AG04450 (cell line): ENCODE data around the gene RPS16. TPM values are rescaled to one million over a fixed set of nuclear protein-coding genes. Genes with fewer than 3 reads are reported as not detected.

ENCODE experiments used
- CTCF ChIA-PET: fragments of 300-600, 350-600 bp; formaldehyde crosslinking; extraction: SDS; loops from one replicate; lab custom pipeline; 2022; ENCODE audit warnings: antibody characterized with exemption, inconsistent platforms; lab: Charles Lee
- POLR2A ChIA-PET: fragments of 350-600 bp; formaldehyde crosslinking; extraction: SDS; loops from one replicate; lab custom pipeline; 2021; ENCODE audit warnings: antibody characterized with exemption, inconsistent platforms; lab: Yijun Ruan, JAX
- DNase-seq: peaks from one replicate; pipeline ENCODE4 v3.0.0-alpha.2; 2011; ENCODE audit warnings: low read depth, low spot score
- H3K27ac ChIP-seq: one replicate; pipeline ENCODE4 v1.5.1; 2012; ENCODE audit warnings: low read depth, low read length, control low read depth
- H3K27me3 ChIP-seq: one replicate; pipeline ENCODE4 v1.6.0; 2012; ENCODE audit warnings: low read length; ENCODE audit not compliant: control insufficient read depth, insufficient read depth
- H3K4me3 ChIP-seq: 2 replicates; pipeline ENCODE4 v1.5.1; 2011; ENCODE audit warnings: mild to moderate bottlenecking, low read depth, low read length, control low read depth
- H3K9me3 ChIP-seq: 2 replicates; pipeline ENCODE4 v1.5.1; 2012; ENCODE audit warnings: low read length; ENCODE audit not compliant: control insufficient read depth, insufficient read depth
- CTCF ChIP-seq: IDR thresholded peaks from 2 replicates; pipeline ENCODE4 v1.5.1; 2011; ENCODE audit warnings: low read depth, low read length, control low read depth, inconsistent platforms
- polyA plus RNA-seq: library from polyadenylated mRNA; depleted of rRNA; stranded (reverse); fragments of >200 nt; gene quantifications from 2 replicates; pipeline ENCODE4 v1.2.3, GENCODE V29; 2011

The RPS16 gene
- polyA plus RNA-seq, 1 experiment = 1,488 TPM

- TF ChIP-seq CTCF = no peak
- peaks cover 3% of the 10 kb centered on the region; the same call in 1 of the 2 replicates for H3K9me3 ChIP-seq
- DNase-seq = no peak
- H3K27me3 ChIP-seq = no peaks in the 10 kb centered on the region
- no peak overlapping the region for H3K27ac ChIP-seq
- CTCF ChIA-PET = no interaction called here
- POLR2A ChIA-PET = interaction anchor here (1.6 kb wide), 1 partner anchor 31 kb away, joined by 4 read pairs; no protein-coding TSS in a partner anchor
- H3K4me3 ChIP-seq = peak overlapping the region; percentile 99
Observed at GRCh38 chr19:39389631-39390414, 45.9 kb downstream of the RPS16 start.

GRCh38 chr19:39388657-39389056 is 47.1 kb downstream of the RPS16 start:
- H3K27ac ChIP-seq = no peak overlapping the region
- H3K27me3 ChIP-seq = no peaks in the 10 kb centered on the region
- peaks cover 3% of the 10 kb centered on the region; the same call in 1 of the 2 replicates for H3K9me3 ChIP-seq
- no peak for DNase-seq
- POLR2A ChIA-PET = interaction anchor here (1.4 kb wide), 1 partner anchor 17 kb away, joined by 4 read pairs; no protein-coding TSS in a partner anchor
- no peak for TF ChIP-seq CTCF
- CTCF ChIA-PET = interaction anchor here (0.8 kb wide), 1 partner anchor 9 kb away, joined by 4 read pairs; no protein-coding TSS in a partner anchor
- H3K4me3 ChIP-seq = no peak overlapping the region

GRCh38 chr19:39386557-39386956 is 49.2 kb downstream of the RPS16 start:
- Histone ChIP-seq H3K27ac (no peak overlapping the region), H3K9me3 (peaks cover 3% of the 10 kb centered on the region; the same call in 1 of the 2 replicates), H3K4me3 (no peak overlapping the region), H3K27me3 (no peaks in the 10 kb centered on the region)
- ChIA-PET CTCF (interaction anchor here (1.2 kb wide), 1 partner anchor 10 kb away, joined by 3 read pairs; no protein-coding TSS in a partner anchor), POLR2A (no interaction called here)
- no peak for TF ChIP-seq CTCF
- no peak for DNase-seq

GRCh38 chr19:39385629-39386411 is 49.9 kb downstream of the RPS16 start:
- CTCF ChIA-PET = interaction anchor here (1.0 to 1.2 kb wide), 2 partner anchors 10 to 12 kb away, joined by 3 read pairs; no protein-coding TSS in a partner anchor
- no peak for DNase-seq
- POLR2A ChIA-PET = no interaction called here
- no peak overlapping the region for H3K27ac ChIP-seq
- TF ChIP-seq CTCF = no peak
- H3K4me3 ChIP-seq = no peak overlapping the region
- H3K9me3 ChIP-seq = peaks cover 3% of the 10 kb centered on the region; the same call in 1 of the 2 replicates
- H3K27me3 ChIP-seq = no peaks in the 10 kb centered on the region
